H1 (cell line): ENCODE results near the gene GPC2. TPM values are rescaled to one million over a fixed set of nuclear protein-coding genes. Genes with fewer than 3 reads are reported as not detected.

Experiments used
- CTCF ChIA-PET: fragments of 300-600 bp; sonication (Branson Sonifier 250); formaldehyde crosslinking; loops from one replicate; lab custom pipeline; 2021; ENCODE audit not compliant: partially characterized antibody; lab: Charles Lee
- POLR2A ChIA-PET: fragments of 300-600 bp; sonication (Branson Sonifier 250); formaldehyde crosslinking; loops from one replicate; lab custom pipeline; 2021; ENCODE audit warnings: inconsistent platforms; ENCODE audit not compliant: partially characterized antibody; lab: Charles Lee
- DNase-seq, 2 experiments: peaks; one replicate each; pipeline versions ENCODE4 v3.0.0 to v3.0.0-alpha.2; 2010 to 2022; ENCODE audit warnings: low spot score in 2 of 2, low read depth in 1 of 2, mixed read lengths in 1 of 2
- FAIRE-seq: peaks from 2 replicates; lab custom pipeline; 2011; peaks lifted over from hg19 to GRCh38; lab: Jason Lieb, UNC
- H2AFZ ChIP-seq: 2 replicates; pipeline ENCODE4 v1.8.1; 2012; ENCODE audit warnings: low read length, inconsistent platforms
- H2AK5ac ChIP-seq: 2 replicates; pipeline ENCODE4 v1.6.1; 2013; ENCODE audit warnings: low read depth, low read length
- H2BK120ac ChIP-seq: replicated peaks from 2 replicates; pipeline ENCODE3; 2013; ENCODE audit warnings: low read depth, low read length, inconsistent platforms
- H2BK12ac ChIP-seq: 2 replicates; pipeline ENCODE4 v1.6.1; 2013; ENCODE audit warnings: low read depth, low read length
- H2BK15ac ChIP-seq: 2 replicates; pipeline ENCODE4 v1.6.1; 2013; ENCODE audit warnings: low read length
- H2BK20ac ChIP-seq: 2 replicates; pipeline ENCODE4 v1.6.1; 2013; ENCODE audit warnings: low read length
- H2BK5ac ChIP-seq: 2 replicates; pipeline ENCODE4 v1.6.1; 2013; ENCODE audit warnings: low read depth, low read length
- H3K14ac ChIP-seq: 2 replicates; pipeline ENCODE4 v1.6.1; 2013; ENCODE audit warnings: inconsistent platforms; ENCODE audit not compliant: insufficient read length
- H3K18ac ChIP-seq: 2 replicates; pipeline ENCODE4 v1.6.1; 2013; ENCODE audit warnings: low read length; ENCODE audit errors: extremely low read depth
- H3K23ac ChIP-seq: 2 replicates; pipeline ENCODE4 v1.6.1; 2013; ENCODE audit warnings: inconsistent platforms; ENCODE audit not compliant: insufficient read length
- H3K23me2 ChIP-seq: 2 replicates; pipeline ENCODE4 v1.6.1; 2013; ENCODE audit warnings: low read depth, low read length
- H3K27ac ChIP-seq: 2 replicates; pipeline ENCODE4 v1.6.1; 2011; ENCODE audit warnings: low read depth, low read length, inconsistent platforms
- H3K27me3 ChIP-seq, 4 experiments: replicated peaks in 1 of 4; 1 replicate in 1 of 4; 2 replicates in 3 of 4; pipeline versions ENCODE4 v1.6.1 to v1.8.1; 2011 to 2013; ENCODE audit warnings: low read length in 3 of 4, mild to moderate bottlenecking in 3 of 4, inconsistent platforms in 2 of 4, mixed read lengths in 2 of 4, moderate library complexity in 1 of 4; ENCODE audit not compliant: control insufficient read depth in 3 of 4, insufficient read depth in 3 of 4; ENCODE audit errors: extremely low read depth in 1 of 4
- H3K36me3 ChIP-seq, 4 experiments: 2 replicates each; pipeline versions ENCODE4 v1.6.1 to v1.8.1; 2011 to 2013; ENCODE audit warnings: mild to moderate bottlenecking in 4 of 4, low read length in 3 of 4, moderate library complexity in 2 of 4, control low read depth in 1 of 4, inconsistent platforms in 1 of 4; ENCODE audit not compliant: insufficient read depth in 4 of 4, control insufficient read depth in 2 of 4
- H3K4ac ChIP-seq: replicated peaks from 2 replicates; pipeline ENCODE3; 2013; ENCODE audit warnings: low read length, low read depth, mixed read lengths, inconsistent platforms; ENCODE audit not compliant: insufficient read length
- H3K4me1 ChIP-seq, 4 experiments: replicated peaks in 1 of 4; 1 replicate in 1 of 4; 2 replicates in 3 of 4; pipeline versions ENCODE4 v1.6.1 to v1.8.1; 2011 to 2013; ENCODE audit warnings: low read length in 3 of 4, inconsistent platforms in 2 of 4, mixed read lengths in 1 of 4; ENCODE audit not compliant: insufficient read depth in 4 of 4, control insufficient read depth in 3 of 4
- H3K4me2 ChIP-seq, 2 experiments: 2 replicates each; pipeline versions ENCODE4 v1.6.1 to v1.8.1; 2011 to 2013; ENCODE audit warnings: low read depth in 2 of 2, low read length in 2 of 2, control low read depth in 1 of 2, inconsistent platforms in 1 of 2, mild to moderate bottlenecking in 1 of 2; ENCODE audit not compliant: insufficient read depth in 1 of 2
- H3K4me3 ChIP-seq, 4 experiments: fragments of 200-600, 300-600 bp in 1 of 4; sonication (generic), shearing (Covaris generic), sonication (Bioruptor Twin) in 1 of 4; 2 replicates each; pipeline versions ENCODE4 v1.5.1 to v1.8.1; 2011 to 2016; ENCODE audit warnings: low read length in 4 of 4, low read depth in 3 of 4, control low read depth in 2 of 4, inconsistent platforms in 2 of 4, mild to moderate bottlenecking in 2 of 4, mixed read lengths in 1 of 4, moderate library complexity in 1 of 4; ENCODE audit not compliant: insufficient read depth in 2 of 4; ENCODE audit errors: extremely low read depth in 1 of 4
- H3K56ac ChIP-seq: replicated peaks from 2 replicates; pipeline ENCODE3; 2013; ENCODE audit warnings: low read depth, mild to moderate bottlenecking, mixed read lengths, low read length, inconsistent platforms; ENCODE audit not compliant: insufficient read length
- H3K79me1 ChIP-seq: 2 replicates; pipeline ENCODE4 v1.6.1; 2013; ENCODE audit warnings: low read depth, low read length, control low read depth
- H3K79me2 ChIP-seq, 2 experiments: 2 replicates each; pipeline versions ENCODE4 v1.6.1 to v1.8.1; 2012 to 2013; ENCODE audit warnings: low read length in 2 of 2, mild to moderate bottlenecking in 2 of 2, inconsistent platforms in 1 of 2; ENCODE audit not compliant: insufficient read depth in 2 of 2, control insufficient read depth in 1 of 2
- H3K9ac ChIP-seq, 4 experiments: replicated peaks in 1 of 4; 1 replicate in 1 of 4; 2 replicates in 3 of 4; pipeline versions ENCODE4 v1.6.1 to v1.8.1; 2011 to 2013; ENCODE audit warnings: low read depth in 3 of 4, low read length in 3 of 4, control low read depth in 2 of 4, mild to moderate bottlenecking in 2 of 4, moderate library complexity in 2 of 4, inconsistent platforms in 1 of 4; ENCODE audit errors: extremely low read depth in 1 of 4
- H3K9me3 ChIP-seq, 2 experiments: 2 replicates each; pipeline versions ENCODE4 v1.6.1 to v1.8.1; 2012 to 2013; ENCODE audit warnings: mild to moderate bottlenecking in 2 of 2, moderate library complexity in 2 of 2, control low read depth in 1 of 2, inconsistent platforms in 1 of 2, low read depth in 1 of 2, low read length in 1 of 2, mixed read lengths in 1 of 2; ENCODE audit not compliant: insufficient read depth in 2 of 2
- H4K20me1 ChIP-seq, 2 experiments: replicated peaks in 1 of 2; 2 replicates each; pipeline versions ENCODE3 to v1.8.1; 2011 to 2013; ENCODE audit warnings: inconsistent platforms in 2 of 2, low read length in 2 of 2, mild to moderate bottlenecking in 1 of 2; ENCODE audit not compliant: insufficient read depth in 2 of 2, control insufficient read depth in 1 of 2
- H4K5ac ChIP-seq: 2 replicates; pipeline ENCODE4 v1.6.1; 2013; ENCODE audit warnings: low read length, low read depth, mixed read lengths, inconsistent platforms; ENCODE audit not compliant: insufficient read length
- H4K8ac ChIP-seq: 2 replicates; pipeline ENCODE4 v1.8.0; 2013; ENCODE audit warnings: mild to moderate bottlenecking, moderate library complexity, low read length, inconsistent platforms; ENCODE audit not compliant: insufficient read depth; ENCODE audit errors: extremely low read depth
- H4K91ac ChIP-seq: replicated peaks from 2 replicates; pipeline ENCODE3; 2013; ENCODE audit warnings: low read length, mixed read lengths, inconsistent platforms; ENCODE audit not compliant: insufficient read length
- ATF3 ChIP-seq: IDR thresholded peaks from 2 replicates; pipeline ENCODE4 v1.6.1; 2011; ENCODE audit warnings: low read depth, mild to moderate bottlenecking, low read length; ENCODE audit not compliant: insufficient read depth
- CBX5 ChIP-seq: fragments of 300-800, 300-1000 bp; sonication (generic); IDR thresholded peaks from 2 replicates; pipeline ENCODE4 v1.7.1; 2016; ENCODE audit warnings: antibody characterized with exemption, low read length, low read depth
- CHD1 ChIP-seq: IDR thresholded peaks from 2 replicates; pipeline ENCODE4 v1.6.1; 2012; ENCODE audit warnings: low read depth, low read length, improper control_type of control experiment
- GABPA ChIP-seq: IDR thresholded peaks from 2 replicates; pipeline ENCODE4 v1.6.1; 2011; ENCODE audit warnings: mild to moderate bottlenecking, low read length, moderate library complexity, borderline replicate concordance; ENCODE audit not compliant: insufficient read depth
- HDAC6 ChIP-seq: IDR thresholded peaks from one replicate; pipeline ENCODE4 v1.7.1; 2012; ENCODE audit warnings: low read depth, mild to moderate bottlenecking, inconsistent platforms, low read length, moderate library complexity
- RAD21 ChIP-seq, 2 experiments: IDR thresholded peaks in 1 of 2; conservative IDR thresholded peaks in 1 of 2; 2 replicates each; pipeline ENCODE4 v1.6.1; 2011; ENCODE audit warnings: low read depth in 2 of 2, low read length in 2 of 2, improper control_type of control experiment in 1 of 2, inconsistent platforms in 1 of 2, mild to moderate bottlenecking in 1 of 2, moderate library complexity in 1 of 2
- SIRT6 ChIP-seq: IDR thresholded peaks from one replicate; pipeline ENCODE4 v1.7.1; 2012; ENCODE audit warnings: low read length, inconsistent platforms
- SRF ChIP-seq: IDR thresholded peaks from 2 replicates; pipeline ENCODE4 v1.6.1; 2011; ENCODE audit warnings: mild to moderate bottlenecking, low read depth, low read length, moderate library complexity
- USF2 ChIP-seq: IDR thresholded peaks from 2 replicates; pipeline ENCODE4 v1.6.1; 2011; ENCODE audit warnings: low read length, improper control_type of control experiment
- YY1 ChIP-seq: IDR thresholded peaks from 2 replicates; pipeline ENCODE4 v1.6.1; 2011; ENCODE audit warnings: low read depth, mild to moderate bottlenecking, low read length
- WGBS, 2 experiments: shearing (Covaris generic) in 1 of 2; methylation state at CpG; one replicate each; pipeline versions ENCODE4 v1.1.6 to v1.1.7; 2013 to 2015; ENCODE audit warnings: low lambda C conversion rate in 2 of 2, mixed read lengths in 2 of 2, inconsistent platforms in 1 of 2, low coverage in 1 of 2, missing lambda C conversion rate in 1 of 2; ENCODE audit not compliant: insufficient replicate concordance in 2 of 2, insufficient coverage in 1 of 2, insufficient read length in 1 of 2; ENCODE audit errors: extremely low coverage in 1 of 2, missing lambda C conversion rate in 1 of 2; 5-methylcytosine and 5-hydroxymethylcytosine counted together
- polyA plus RNA-seq, 7 experiments: library from polyadenylated mRNA; depleted of rRNA in 3 of 7; stranded (reverse) in 5 of 7; unstranded in 2 of 7; fragments of >200 nt in 5 of 7; fragments of 200-250 nt in 2 of 7; gene quantifications; 1 replicate in 5 of 7; 2 replicates in 1 of 7; 4 replicates in 1 of 7; pipeline versions ENCODE4 v1.2.1 to v1.2.3, GENCODE V29; 2011 to 2013; ENCODE audit warnings: missing spikeins in 2 of 7, mixed read lengths in 2 of 7
- total RNA-seq: library from RNA; stranded (reverse); fragmentation: NEBNext Ultra II Directional; extraction: Animal tissue kit (Norgen Biotek cat#: 25700); gene quantifications from 2 replicates; pipeline ENCODE4 v1.2.1, GENCODE V29; 2021

GPC2 gene
- total and polyA plus RNA-seq, 2 of the 8 experiments (the other 6 are each of a cell fraction or from before 2014, with no cell fraction given), result 25.3 to 44.8 TPM

GRCh38 chr7:100169147-100169850 lies 7.9 kb downstream of the GPC2 start:
- peaks cover 14% of the 10 kb centered on the region; the same call in 1 of the 2 replicates for H3K23me2 ChIP-seq
- no peak overlapping the region for H2AFZ ChIP-seq
- H2BK5ac ChIP-seq, result no peak overlapping the region
- no peak overlapping the region for H3K14ac ChIP-seq
- no peak overlapping the region for H2BK12ac ChIP-seq
- H3K9ac ChIP-seq, result no peak overlapping the region
- H2BK20ac ChIP-seq, result no peak overlapping the region
- no peak overlapping the region for H4K5ac ChIP-seq
- no peak overlapping the region for H3K56ac ChIP-seq
- POLR2A ChIA-PET, result interaction anchor here (0.7 to 11.0 kb wide), 8 partner anchors 12 to 68 kb away, joined by 3 to 145 read pairs (median 7); partner anchors contain the start of genes AP4M1, MCM7 and TRAPPC14
- H3K9me3 ChIP-seq, result no peaks in the 10 kb centered on the region
- peaks cover 0 to 6% of the 10 kb centered on the region in 2 experiments for H4K20me1 ChIP-seq
- no peak overlapping the region for H3K4ac ChIP-seq
- FAIRE-seq (no peak), DNase-seq (no peak)
- H3K23ac ChIP-seq, result no peak overlapping the region
- H3K18ac ChIP-seq, result no peak overlapping the region
- H4K8ac ChIP-seq, result no peak overlapping the region
- WGBS, 2 experiments, result 83% methylated on average over 11 of the region's 11 CpGs; no CpG with 5 or more reads in 1 of the 2 experiments
- no peak overlapping the region for H4K91ac ChIP-seq
- H3K27me3 ChIP-seq, result peaks cover 0 to 10% (median 2%) of the 10 kb centered on the region in 4 experiments; a peak in 1 of 7 replicates
- CTCF ChIA-PET, result interaction anchor here (0.6 to 11.2 kb wide), 7 partner anchors 11 to 540 kb away, joined by 3 to 94 read pairs (median 6); no protein-coding TSS in a partner anchor
- H3K79me2 ChIP-seq, result no peaks in the 10 kb centered on the region
- peak overlapping the region in 1 of 4 experiments; percentile 65; a peak in 1 of 8 replicates for H3K4me3 ChIP-seq
- H3K4me2 ChIP-seq, result peak overlapping the region; percentile 86 to 89; a peak in 2 of 4 replicates
- no peak overlapping the region for H2AK5ac ChIP-seq
- H3K79me1 ChIP-seq, result no peaks in the 10 kb centered on the region; the same call in none of the 2 replicates
- no peak overlapping the region for H2BK120ac ChIP-seq
- H2BK15ac ChIP-seq, result no peak overlapping the region
- H3K4me1 ChIP-seq, result peaks cover 11 to 27% (median 17%) of the 10 kb centered on the region in 4 experiments
- peaks cover 0 to 4% (median 0%) of the 10 kb centered on the region in 4 experiments; a peak in 2 of 8 replicates for H3K36me3 ChIP-seq
- no peak overlapping the region for H3K27ac ChIP-seq
- TF ChIP-seq ATF3 (no peak), SRF (no peak), USF2 (no peak), YY1 (no peak), CBX5 (no peak), RAD21 (IDR thresholded peaks at IDR 0.05 in 1 of 2, conservative IDR thresholded peaks at IDR 0.05 in 1 of 2; ENCODE audit: low read depth in 2 of 2, low read length in 2 of 2) (no peak), SIRT6 (no peak), GABPA (no peak), CHD1 (no peak), HDAC6 (no peak)
